ENCODE measurements around the gene CAMTA1. TPM values are rescaled to one million over a fixed set of nuclear protein-coding genes. Genes with fewer than 3 reads are reported as not detected.

The CAMTA1 gene
- total and polyA plus RNA-seq, 4 donors, result 18.0 to 93.5 (median 35.8) TPM

- 93% methylated on average over 12 of the region's 12 CpGs for WGBS
- Histone ChIP-seq H3K4me1 (ENCODE audit: control insufficient read depth in 4 of 4, insufficient read depth in 4 of 4, low read length in 3 of 4) (no peaks in the 10 kb centered on the region), H3K9me3 (ENCODE audit: control insufficient read depth in 4 of 4, low read length in 3 of 4) (no peaks in the 10 kb centered on the region), H3K27ac (ENCODE audit: low read depth in 1 of 2, low read length in 2 of 2) (no peak overlapping the region), H3K27me3 (ENCODE audit: control insufficient read depth in 4 of 4, insufficient read depth in 4 of 4, low read length in 3 of 4) (no peaks in the 10 kb centered on the region), H3K4me3 (ENCODE audit: low read depth in 1 of 3, low read length in 3 of 3) (no peak overlapping the region), H3K36me3 (ENCODE audit: control insufficient read depth in 4 of 4, insufficient read depth in 3 of 4, low read depth in 1 of 4, low read length in 3 of 4) (no peaks in the 10 kb centered on the region), H3K9ac (ENCODE audit: low read depth in 1 of 2, low read length in 2 of 2) (no peak overlapping the region)
- TF ChIP-seq, protein P1, sequence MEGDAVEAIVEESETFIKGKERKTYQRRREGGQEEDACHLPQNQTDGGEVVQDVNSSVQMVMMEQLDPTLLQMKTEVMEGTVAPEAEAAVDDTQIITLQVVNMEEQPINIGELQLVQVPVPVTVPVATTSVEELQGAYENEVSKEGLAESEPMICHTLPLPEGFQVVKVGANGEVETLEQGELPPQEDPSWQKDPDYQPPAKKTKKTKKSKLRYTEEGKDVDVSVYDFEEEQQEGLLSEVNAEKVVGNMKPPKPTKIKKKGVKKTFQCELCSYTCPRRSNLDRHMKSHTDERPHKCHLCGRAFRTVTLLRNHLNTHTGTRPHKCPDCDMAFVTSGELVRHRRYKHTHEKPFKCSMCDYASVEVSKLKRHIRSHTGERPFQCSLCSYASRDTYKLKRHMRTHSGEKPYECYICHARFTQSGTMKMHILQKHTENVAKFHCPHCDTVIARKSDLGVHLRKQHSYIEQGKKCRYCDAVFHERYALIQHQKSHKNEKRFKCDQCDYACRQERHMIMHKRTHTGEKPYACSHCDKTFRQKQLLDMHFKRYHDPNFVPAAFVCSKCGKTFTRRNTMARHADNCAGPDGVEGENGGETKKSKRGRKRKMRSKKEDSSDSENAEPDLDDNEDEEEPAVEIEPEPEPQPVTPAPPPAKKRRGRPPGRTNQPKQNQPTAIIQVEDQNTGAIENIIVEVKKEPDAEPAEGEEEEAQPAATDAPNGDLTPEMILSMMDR (IDR thresholded peaks at IDR 0.05; ENCODE audit: low read depth, low read length, missing input control), result no peak
- TF ChIP-seq REST (IDR thresholded peaks at IDR 0.05) (no peak), NR2F2 (IDR thresholded peaks at IDR 0.05) (no peak), HNF4A (conservative IDR thresholded peaks at IDR 0.05) (no peak), JUND (IDR thresholded peaks at IDR 0.05) (no peak), FOXA2 (IDR thresholded peaks at IDR 0.05) (no peak), RXRA (IDR thresholded peaks at IDR 0.05) (no peak), YY1 (IDR thresholded peaks at IDR 0.05) (no peak), RAD21 (IDR thresholded peaks at IDR 0.05) (no peak), FOXA1 (IDR thresholded peaks at IDR 0.05) (no peak), EGR1 (IDR thresholded peaks at IDR 0.05; ENCODE audit: low read depth in 2 of 2) (no peak), HNF4G (IDR thresholded peaks at IDR 0.05) (no peak), ZBTB33 (IDR thresholded peaks at IDR 0.05) (no peak), GABPA (IDR thresholded peaks at IDR 0.05 in 1 of 2, conservative IDR thresholded peaks at IDR 0.05 in 1 of 2) (no peak), SP1 (IDR thresholded peaks at IDR 0.05) (no peak), TAF1 (conservative IDR thresholded peaks at IDR 0.05) (no peak)
- TF ChIP-seq, protein P2, sequence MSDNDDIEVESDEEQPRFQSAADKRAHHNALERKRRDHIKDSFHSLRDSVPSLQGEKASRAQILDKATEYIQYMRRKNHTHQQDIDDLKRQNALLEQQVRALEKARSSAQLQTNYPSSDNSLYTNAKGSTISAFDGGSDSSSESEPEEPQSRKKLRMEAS (IDR thresholded peaks at IDR 0.05), result no peak
- TF ChIP-seq, protein P3, sequence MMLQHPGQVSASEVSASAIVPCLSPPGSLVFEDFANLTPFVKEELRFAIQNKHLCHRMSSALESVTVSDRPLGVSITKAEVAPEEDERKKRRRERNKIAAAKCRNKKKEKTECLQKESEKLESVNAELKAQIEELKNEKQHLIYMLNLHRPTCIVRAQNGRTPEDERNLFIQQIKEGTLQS (IDR thresholded peaks at IDR 0.05), result no peak
- DNase-seq (ENCODE audit: low spot score), result no peak
Observed at GRCh38 chr1:6861075-6861724, 75.9 kb downstream of the CAMTA1 start.

Measured in liver (tissue), 9 donors.